WTC11 (cell line): ENCODE results near the gene CYSRT1.

Source experiments
- ARID4B ChIP-seq: sonication (generic); formaldehyde crosslinking; IDR thresholded peaks from 2 replicates; pipeline ENCODE4 v1.8.0; 2023; ENCODE audit warnings: missing genetic modification reagents, mild to moderate bottlenecking, borderline replicate concordance
- EMX1 ChIP-seq: fragments of 250-450 bp; sonication (Bioruptor Pico); IDR thresholded peaks from 2 replicates; pipeline ENCODE4 v1.8.0; 2021; ENCODE audit warnings: mild to moderate bottlenecking
- FOXJ3 ChIP-seq: sonication (generic); formaldehyde crosslinking; IDR thresholded peaks from 2 replicates; pipeline ENCODE4 v1.9.0; 2021; ENCODE audit warnings: missing genetic modification reagents, mild to moderate bottlenecking, borderline replicate concordance
- IRF2 ChIP-seq: sonication (generic); formaldehyde crosslinking; IDR thresholded peaks from 2 replicates; pipeline ENCODE4 v1.8.0; 2022; ENCODE audit warnings: low read depth, missing genetic modification reagents, borderline replicate concordance
- NR3C1 ChIP-seq: sonication (generic); formaldehyde crosslinking; conservative IDR thresholded peaks from 2 replicates; pipeline ENCODE4 v1.8.1; 2023; ENCODE audit warnings: low read depth, mild to moderate bottlenecking, missing genetic modification reagents
- SMAD3 ChIP-seq: sonication (generic); formaldehyde crosslinking; IDR thresholded peaks from 2 replicates; pipeline ENCODE4 v1.8.0; 2022; ENCODE audit warnings: missing genetic modification reagents, mild to moderate bottlenecking, borderline replicate concordance
- USF2 ChIP-seq: sonication (generic); formaldehyde crosslinking; IDR thresholded peaks from 2 replicates; pipeline ENCODE4 v1.8.1; 2023; ENCODE audit warnings: mild to moderate bottlenecking, missing genetic modification reagents, moderate library complexity
- ZNF232 ChIP-seq: sonication (generic); formaldehyde crosslinking; IDR thresholded peaks from 2 replicates; pipeline ENCODE4 v1.8.0; 2022; ENCODE audit warnings: mild to moderate bottlenecking, missing genetic modification reagents
- ZNF317 ChIP-seq: sonication (generic); formaldehyde crosslinking; IDR thresholded peaks from 2 replicates; pipeline ENCODE4 v1.8.1; 2023; ENCODE audit warnings: low read depth, mild to moderate bottlenecking, moderate library complexity, missing genetic modification reagents, borderline replicate concordance
- TF ChIP-seq, protein P1 (sequence below): fragments of 200-600 bp; IDR thresholded peaks from 2 replicates; pipeline ENCODE4 v1.8.0; 2022; ENCODE audit warnings: antibody characterized with exemption
- TF ChIP-seq, protein P2 (sequence below): sonication (generic); formaldehyde crosslinking; IDR thresholded peaks from 2 replicates; pipeline ENCODE4 v1.8.1; 2023; ENCODE audit warnings: mild to moderate bottlenecking, missing genetic modification reagents
- TF ChIP-seq, protein P3 (sequence below): sonication (generic); formaldehyde crosslinking; IDR thresholded peaks from 2 replicates; pipeline ENCODE4 v1.8.1; 2022; ENCODE audit warnings: low read depth, missing genetic modification reagents, borderline replicate concordance
- TF ChIP-seq, protein P4 (sequence below): sonication (generic); formaldehyde crosslinking; conservative IDR thresholded peaks from 2 replicates; pipeline ENCODE4 v1.8.1; 2023; ENCODE audit warnings: mild to moderate bottlenecking, low read depth, missing genetic modification reagents, moderate library complexity

DNA sequence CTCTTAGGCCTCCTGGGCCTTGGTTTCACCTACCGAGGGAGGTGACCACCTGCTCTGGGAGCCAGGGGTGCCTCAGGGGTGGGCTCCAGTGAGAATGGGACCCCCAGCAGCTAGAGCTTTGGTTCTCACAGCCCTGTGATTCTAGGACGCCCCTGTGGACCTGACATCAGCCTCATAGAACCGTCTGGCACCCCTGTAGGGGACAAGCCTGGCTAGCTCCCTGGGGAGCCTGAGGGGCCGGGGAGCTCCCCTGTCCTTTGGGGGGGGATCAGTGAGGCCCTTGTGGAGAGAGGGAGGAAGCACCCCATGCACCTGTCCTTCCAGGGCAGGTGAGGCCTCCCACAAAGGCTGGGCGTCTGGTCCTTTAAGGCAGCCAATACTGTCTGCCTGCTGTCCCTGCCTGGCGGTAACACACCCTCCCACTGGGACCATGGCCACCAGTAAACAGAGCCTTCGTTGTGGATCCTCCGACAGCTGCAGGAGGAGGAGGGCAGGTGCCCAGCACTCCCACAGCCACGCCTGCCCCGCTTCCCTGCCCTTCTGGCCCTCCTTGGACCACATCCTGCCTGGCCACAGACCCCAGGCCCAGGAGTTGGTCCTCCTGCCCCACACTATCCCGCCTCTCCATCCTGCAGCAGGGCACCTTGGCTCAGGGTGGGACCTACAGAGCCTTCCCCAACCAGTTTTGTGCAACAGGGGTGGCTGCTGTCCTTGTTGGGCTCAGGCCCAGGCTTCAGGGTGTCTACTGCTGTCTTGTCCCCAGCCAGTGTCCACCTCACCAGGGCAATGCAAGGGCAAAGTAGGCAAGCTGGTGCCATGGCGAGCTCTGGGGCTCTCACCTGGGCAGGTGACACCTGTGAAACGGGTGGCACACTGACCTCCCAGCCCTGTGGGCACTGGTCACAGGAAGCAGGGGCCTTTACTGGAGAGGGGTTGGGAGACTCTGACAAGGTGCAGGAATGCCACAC, 13.1 kb downstream of the CYSRT1 start:
- TF ChIP-seq, protein P1, sequence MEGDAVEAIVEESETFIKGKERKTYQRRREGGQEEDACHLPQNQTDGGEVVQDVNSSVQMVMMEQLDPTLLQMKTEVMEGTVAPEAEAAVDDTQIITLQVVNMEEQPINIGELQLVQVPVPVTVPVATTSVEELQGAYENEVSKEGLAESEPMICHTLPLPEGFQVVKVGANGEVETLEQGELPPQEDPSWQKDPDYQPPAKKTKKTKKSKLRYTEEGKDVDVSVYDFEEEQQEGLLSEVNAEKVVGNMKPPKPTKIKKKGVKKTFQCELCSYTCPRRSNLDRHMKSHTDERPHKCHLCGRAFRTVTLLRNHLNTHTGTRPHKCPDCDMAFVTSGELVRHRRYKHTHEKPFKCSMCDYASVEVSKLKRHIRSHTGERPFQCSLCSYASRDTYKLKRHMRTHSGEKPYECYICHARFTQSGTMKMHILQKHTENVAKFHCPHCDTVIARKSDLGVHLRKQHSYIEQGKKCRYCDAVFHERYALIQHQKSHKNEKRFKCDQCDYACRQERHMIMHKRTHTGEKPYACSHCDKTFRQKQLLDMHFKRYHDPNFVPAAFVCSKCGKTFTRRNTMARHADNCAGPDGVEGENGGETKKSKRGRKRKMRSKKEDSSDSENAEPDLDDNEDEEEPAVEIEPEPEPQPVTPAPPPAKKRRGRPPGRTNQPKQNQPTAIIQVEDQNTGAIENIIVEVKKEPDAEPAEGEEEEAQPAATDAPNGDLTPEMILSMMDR: no peak
- TF ChIP-seq, protein P2, sequence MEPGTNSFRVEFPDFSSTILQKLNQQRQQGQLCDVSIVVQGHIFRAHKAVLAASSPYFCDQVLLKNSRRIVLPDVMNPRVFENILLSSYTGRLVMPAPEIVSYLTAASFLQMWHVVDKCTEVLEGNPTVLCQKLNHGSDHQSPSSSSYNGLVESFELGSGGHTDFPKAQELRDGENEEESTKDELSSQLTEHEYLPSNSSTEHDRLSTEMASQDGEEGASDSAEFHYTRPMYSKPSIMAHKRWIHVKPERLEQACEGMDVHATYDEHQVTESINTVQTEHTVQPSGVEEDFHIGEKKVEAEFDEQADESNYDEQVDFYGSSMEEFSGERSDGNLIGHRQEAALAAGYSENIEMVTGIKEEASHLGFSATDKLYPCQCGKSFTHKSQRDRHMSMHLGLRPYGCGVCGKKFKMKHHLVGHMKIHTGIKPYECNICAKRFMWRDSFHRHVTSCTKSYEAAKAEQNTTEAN (CRISPR knock-in tag): no peak
- TF ChIP-seq, protein P3, sequence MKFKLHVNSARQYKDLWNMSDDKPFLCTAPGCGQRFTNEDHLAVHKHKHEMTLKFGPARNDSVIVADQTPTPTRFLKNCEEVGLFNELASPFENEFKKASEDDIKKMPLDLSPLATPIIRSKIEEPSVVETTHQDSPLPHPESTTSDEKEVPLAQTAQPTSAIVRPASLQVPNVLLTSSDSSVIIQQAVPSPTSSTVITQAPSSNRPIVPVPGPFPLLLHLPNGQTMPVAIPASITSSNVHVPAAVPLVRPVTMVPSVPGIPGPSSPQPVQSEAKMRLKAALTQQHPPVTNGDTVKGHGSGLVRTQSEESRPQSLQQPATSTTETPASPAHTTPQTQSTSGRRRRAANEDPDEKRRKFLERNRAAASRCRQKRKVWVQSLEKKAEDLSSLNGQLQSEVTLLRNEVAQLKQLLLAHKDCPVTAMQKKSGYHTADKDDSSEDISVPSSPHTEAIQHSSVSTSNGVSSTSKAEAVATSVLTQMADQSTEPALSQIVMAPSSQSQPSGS: no peak
- TF ChIP-seq NR3C1 (CRISPR knock-in tag): no peak
- no peak for TF ChIP-seq EMX1
- TF ChIP-seq, protein P4, sequence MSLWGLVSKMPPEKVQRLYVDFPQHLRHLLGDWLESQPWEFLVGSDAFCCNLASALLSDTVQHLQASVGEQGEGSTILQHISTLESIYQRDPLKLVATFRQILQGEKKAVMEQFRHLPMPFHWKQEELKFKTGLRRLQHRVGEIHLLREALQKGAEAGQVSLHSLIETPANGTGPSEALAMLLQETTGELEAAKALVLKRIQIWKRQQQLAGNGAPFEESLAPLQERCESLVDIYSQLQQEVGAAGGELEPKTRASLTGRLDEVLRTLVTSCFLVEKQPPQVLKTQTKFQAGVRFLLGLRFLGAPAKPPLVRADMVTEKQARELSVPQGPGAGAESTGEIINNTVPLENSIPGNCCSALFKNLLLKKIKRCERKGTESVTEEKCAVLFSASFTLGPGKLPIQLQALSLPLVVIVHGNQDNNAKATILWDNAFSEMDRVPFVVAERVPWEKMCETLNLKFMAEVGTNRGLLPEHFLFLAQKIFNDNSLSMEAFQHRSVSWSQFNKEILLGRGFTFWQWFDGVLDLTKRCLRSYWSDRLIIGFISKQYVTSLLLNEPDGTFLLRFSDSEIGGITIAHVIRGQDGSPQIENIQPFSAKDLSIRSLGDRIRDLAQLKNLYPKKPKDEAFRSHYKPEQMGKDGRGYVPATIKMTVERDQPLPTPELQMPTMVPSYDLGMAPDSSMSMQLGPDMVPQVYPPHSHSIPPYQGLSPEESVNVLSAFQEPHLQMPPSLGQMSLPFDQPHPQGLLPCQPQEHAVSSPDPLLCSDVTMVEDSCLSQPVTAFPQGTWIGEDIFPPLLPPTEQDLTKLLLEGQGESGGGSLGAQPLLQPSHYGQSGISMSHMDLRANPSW (CRISPR knock-in tag): no peak
- no peak for TF ChIP-seq ARID4B (CRISPR knock-in tag)
- no peak for TF ChIP-seq IRF2 (CRISPR knock-in tag)
- no peak for TF ChIP-seq USF2 (CRISPR knock-in tag)
- no peak for TF ChIP-seq ZNF232 (CRISPR knock-in tag)
- no peak for TF ChIP-seq ZNF317 (CRISPR knock-in tag)
- no peak for TF ChIP-seq SMAD3 (CRISPR knock-in tag)
- no peak for TF ChIP-seq FOXJ3 (CRISPR knock-in tag)
